GM04504 (cell line): ENCODE results near the gene LEFTY1.

Source experiments
- DNase-seq: peaks from one replicate; pipeline ENCODE4 v3.0.0-alpha.2; 2012; ENCODE audit warnings: low read depth

LEFTY1 gene

GRCh38 chr1:225871359-225872074, 17.4 kb downstream of the LEFTY1 start:
- no peak for DNase-seq

GRCh38 chr1:225870911-225871310, 18.0 kb downstream of the LEFTY1 start:
- DNase-seq, result no peak

GRCh38 chr1:225868631-225869330, 20.2 kb downstream of the LEFTY1 start:
- DNase-seq, result no peak

- no peak for DNase-seq
Observed at GRCh38 chr1:225866981-225867380, 22.0 kb downstream of the LEFTY1 start.

GRCh38 chr1:225866061-225866837, 22.7 kb downstream of the LEFTY1 start:
- no peak for DNase-seq

- no peak for DNase-seq
Observed at GRCh38 chr1:225865514-225865913, 23.4 kb downstream of the LEFTY1 start.

GRCh38 chr1:225863167-225863566, 25.8 kb downstream of the LEFTY1 start:
- no peak for DNase-seq

- no peak for DNase-seq
Observed at GRCh38 chr1:225862581-225862950, 26.4 kb downstream of the LEFTY1 start.

- DNase-seq, result no peak
Observed at GRCh38 chr1:225861834-225862580, 26.9 kb downstream of the LEFTY1 start.

- no peak for DNase-seq
Observed at GRCh38 chr1:225860876-225861441, 28.0 kb downstream of the LEFTY1 start.

- DNase-seq, result no peak
Observed at GRCh38 chr1:225860107-225860506, 28.8 kb downstream of the LEFTY1 start.

GRCh38 chr1:225859151-225859550, 29.8 kb downstream of the LEFTY1 start:
- no peak for DNase-seq

GRCh38 chr1:225857256-225857655, 31.7 kb downstream of the LEFTY1 start:
- no peak for DNase-seq

GRCh38 chr1:225855503-225856300, 33.2 kb downstream of the LEFTY1 start:
- no peak for DNase-seq

GRCh38 chr1:225853441-225853840, 35.5 kb downstream of the LEFTY1 start:
- no peak for DNase-seq

- DNase-seq, result no peak
Observed at GRCh38 chr1:225852413-225853124, 36.4 kb downstream of the LEFTY1 start.

GRCh38 chr1:225851805-225852204, 37.1 kb downstream of the LEFTY1 start:
- DNase-seq, result no peak

GRCh38 chr1:225850370-225850769, 38.6 kb downstream of the LEFTY1 start:
- DNase-seq, result no peak

- DNase-seq, result no peak
Observed at GRCh38 chr1:225849925-225850324, 39.0 kb downstream of the LEFTY1 start.
